Keratinocyte (primary cell): ENCODE results near the gene RYR1. TPM values are rescaled to one million over a fixed set of nuclear protein-coding genes. Genes with fewer than 3 reads are reported as not detected.

ENCODE experiments used
- DNase-seq: peaks from one replicate; pipeline ENCODE4 v3.0.0-alpha.2; 2011; ENCODE audit warnings: low read depth, missing footprints, low spot score
- FAIRE-seq: peaks from 2 replicates; lab custom pipeline; 2011; peaks lifted over from hg19 to GRCh38; lab: Jason Lieb, UNC
- H2AFZ ChIP-seq: 2 replicates; pipeline ENCODE4 v1.6.0; 2012; ENCODE audit warnings: low read length, control low read depth, inconsistent platforms; ENCODE audit not compliant: control insufficient read depth
- H3K27ac ChIP-seq: 2 replicates; pipeline ENCODE4 v1.5.1; 2011; ENCODE audit warnings: low read length; ENCODE audit not compliant: control insufficient read depth, insufficient read depth
- H3K27me3 ChIP-seq: 3 replicates; pipeline ENCODE4 v1.6.0; 2011; ENCODE audit warnings: low read length; ENCODE audit not compliant: control insufficient read depth, insufficient read depth; ENCODE audit errors: extremely low read depth
- H3K36me3 ChIP-seq, 2 experiments: 2 replicates in 1 of 2; 3 replicates in 1 of 2; pipeline ENCODE4 v1.5.1; 2011; ENCODE audit warnings: low read length in 2 of 2, mild to moderate bottlenecking in 1 of 2; ENCODE audit not compliant: control insufficient read depth in 2 of 2, insufficient read depth in 2 of 2; ENCODE audit errors: extremely low read depth in 1 of 2
- H3K4me1 ChIP-seq: 3 replicates; pipeline ENCODE4 v1.5.1; 2011; ENCODE audit warnings: low read length; ENCODE audit not compliant: control insufficient read depth, insufficient read depth; ENCODE audit errors: extremely low read depth
- H3K4me2 ChIP-seq: 3 replicates; pipeline ENCODE4 v1.6.0; 2011; ENCODE audit warnings: low read depth, low read length; ENCODE audit not compliant: control insufficient read depth, insufficient read depth; ENCODE audit errors: extremely low read depth
- H3K4me3 ChIP-seq, 3 experiments: fragments of 200-600 bp in 1 of 3; sonication (generic) in 1 of 3; 2 replicates in 2 of 3; 3 replicates in 1 of 3; pipeline ENCODE4 v1.5.1; 2011 to 2016; ENCODE audit warnings: low read length in 3 of 3, mild to moderate bottlenecking in 3 of 3, control low read depth in 2 of 3, inconsistent platforms in 1 of 3, low read depth in 1 of 3, mixed read lengths in 1 of 3, mixed run types in 1 of 3, moderate library complexity in 1 of 3; ENCODE audit not compliant: control insufficient read depth in 2 of 3, insufficient read depth in 2 of 3; ENCODE audit errors: extremely low read depth in 1 of 3
- H3K79me2 ChIP-seq: 2 replicates; pipeline ENCODE4 v1.6.0; 2012; ENCODE audit warnings: low read length; ENCODE audit not compliant: control insufficient read depth, insufficient read depth
- H3K9ac ChIP-seq: 3 replicates; pipeline ENCODE4 v1.6.0; 2011; ENCODE audit warnings: low read length; ENCODE audit not compliant: control insufficient read depth, insufficient read depth; ENCODE audit errors: extremely low read depth
- H3K9me1 ChIP-seq: 3 replicates; pipeline ENCODE4 v1.6.0; 2011; ENCODE audit warnings: low read length; ENCODE audit not compliant: control insufficient read depth, insufficient read depth; ENCODE audit errors: extremely low read depth
- H3K9me3 ChIP-seq: 2 replicates; pipeline ENCODE4 v1.5.1; 2012; ENCODE audit warnings: low read depth, low read length; ENCODE audit not compliant: control insufficient read depth
- H4K20me1 ChIP-seq: 3 replicates; pipeline ENCODE4 v1.6.0; 2011; ENCODE audit warnings: low read length; ENCODE audit not compliant: control insufficient read depth, insufficient read depth; ENCODE audit errors: extremely low read depth
- EZH2 ChIP-seq: IDR thresholded peaks from one replicate; pipeline ENCODE4 v1.6.1; 2012; ENCODE audit warnings: inconsistent platforms, mild to moderate bottlenecking, low read length, moderate library complexity
- dilution Hi-C: fragments of 300-500 bp; cut with MboI; formaldehyde crosslinking; loops from one replicate; pipeline ENCODE4 v1.7.0; 2020; ENCODE audit warnings: low sequenced_read_pairs; ENCODE audit not compliant: extremely low pct_ligation_motif_present
- polyA plus RNA-seq, 5 experiments: library from polyadenylated mRNA; depleted of rRNA in 3 of 5; stranded (reverse) in 3 of 5; stranded (forward) in 1 of 5; unstranded in 1 of 5; fragments of >200 nt; gene quantifications; 1 replicate in 1 of 5; 2 replicates in 3 of 5; 3 replicates in 1 of 5; pipeline versions ENCODE4 v1.2.1 to v1.2.3, GENCODE V29; 2011 to 2012; ENCODE audit warnings: missing spikeins in 2 of 5, low read depth in 1 of 5, low replicate concordance in 1 of 5
- TF ChIP-seq, protein P1 (sequence below), 3 experiments: IDR thresholded peaks in 1 of 3; conservative IDR thresholded peaks in 1 of 3; optimal IDR thresholded peaks in 1 of 3; 2 replicates in 2 of 3; 3 replicates in 1 of 3; pipeline versions ENCODE3 to v1.5.1; 2011; ENCODE audit warnings: low read length in 3 of 3, mild to moderate bottlenecking in 3 of 3, moderate library complexity in 2 of 3, control low read depth in 1 of 3, inconsistent platforms in 1 of 3; ENCODE audit not compliant: insufficient read depth in 2 of 3; ENCODE audit errors: extremely low read depth in 1 of 3

The RYR1 gene
- polyA plus RNA-seq, 1 donor (not counting 4 experiments of a cell fraction or from before 2014, with no cell fraction given), result 0.41 TPM

DNA sequence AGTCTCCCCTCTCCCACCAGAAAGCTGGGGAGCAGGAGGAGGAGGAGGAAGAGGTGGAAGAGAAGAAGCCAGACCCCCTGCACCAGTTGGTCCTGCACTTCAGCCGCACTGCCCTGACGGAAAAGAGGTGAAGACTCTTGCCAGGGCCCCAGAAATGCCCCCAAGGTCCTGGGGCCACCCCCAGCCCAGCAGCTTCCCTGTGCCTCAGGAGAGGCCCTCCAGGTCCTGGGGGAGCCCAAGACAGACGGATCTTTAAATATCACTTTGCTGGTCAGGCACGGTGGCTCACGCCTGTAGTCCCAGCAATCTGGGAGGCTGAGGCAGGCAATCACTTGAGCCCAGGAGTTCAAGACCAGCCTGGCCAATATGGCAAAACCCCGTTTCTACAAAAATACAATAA lies 95.4 kb downstream of the RYR1 start:
- dilution Hi-C loops, result no loop called here

DNA sequence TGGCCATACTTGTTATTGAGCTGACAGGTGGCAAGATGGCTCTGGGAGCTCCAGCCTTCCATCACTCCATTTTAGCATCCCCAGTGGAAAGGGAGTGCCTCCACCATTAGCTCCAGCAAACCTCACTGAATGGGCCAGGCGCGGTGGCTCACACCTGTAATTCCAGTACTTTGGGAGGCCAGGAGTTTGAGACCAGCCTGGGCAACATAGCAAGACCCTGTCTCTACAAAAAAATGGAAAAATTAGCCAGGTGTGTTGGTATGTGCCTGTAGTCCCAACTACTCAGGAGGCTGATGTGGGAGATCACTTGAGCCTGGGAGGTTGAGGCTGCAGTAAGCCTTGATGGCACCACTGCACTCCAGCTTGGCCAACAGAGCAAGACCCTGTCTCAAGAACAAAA lies 98.0 kb downstream of the RYR1 start:
- H3K27ac ChIP-seq, result no peak overlapping the region
- H3K9me1 ChIP-seq, result no peaks in the 10 kb centered on the region
- H3K27me3 ChIP-seq, result peaks cover 10% of the 10 kb centered on the region
- H3K4me3 ChIP-seq, result no peak overlapping the region
- TF ChIP-seq EZH2, result no peak
- TF ChIP-seq, protein P1, sequence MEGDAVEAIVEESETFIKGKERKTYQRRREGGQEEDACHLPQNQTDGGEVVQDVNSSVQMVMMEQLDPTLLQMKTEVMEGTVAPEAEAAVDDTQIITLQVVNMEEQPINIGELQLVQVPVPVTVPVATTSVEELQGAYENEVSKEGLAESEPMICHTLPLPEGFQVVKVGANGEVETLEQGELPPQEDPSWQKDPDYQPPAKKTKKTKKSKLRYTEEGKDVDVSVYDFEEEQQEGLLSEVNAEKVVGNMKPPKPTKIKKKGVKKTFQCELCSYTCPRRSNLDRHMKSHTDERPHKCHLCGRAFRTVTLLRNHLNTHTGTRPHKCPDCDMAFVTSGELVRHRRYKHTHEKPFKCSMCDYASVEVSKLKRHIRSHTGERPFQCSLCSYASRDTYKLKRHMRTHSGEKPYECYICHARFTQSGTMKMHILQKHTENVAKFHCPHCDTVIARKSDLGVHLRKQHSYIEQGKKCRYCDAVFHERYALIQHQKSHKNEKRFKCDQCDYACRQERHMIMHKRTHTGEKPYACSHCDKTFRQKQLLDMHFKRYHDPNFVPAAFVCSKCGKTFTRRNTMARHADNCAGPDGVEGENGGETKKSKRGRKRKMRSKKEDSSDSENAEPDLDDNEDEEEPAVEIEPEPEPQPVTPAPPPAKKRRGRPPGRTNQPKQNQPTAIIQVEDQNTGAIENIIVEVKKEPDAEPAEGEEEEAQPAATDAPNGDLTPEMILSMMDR (optimal IDR thresholded peaks at IDR 0.05 in 1 of 3, IDR thresholded peaks at IDR 0.05 in 1 of 3, conservative IDR thresholded peaks at IDR 0.05 in 1 of 3; ENCODE audit: extremely low read depth in 1 of 3, insufficient read depth in 2 of 3, low read length in 3 of 3), result no peak
- no peaks in the 10 kb centered on the region for H3K36me3 ChIP-seq
- no peaks in the 10 kb centered on the region for H3K4me1 ChIP-seq
- no peak for DNase-seq
- no peaks in the 10 kb centered on the region for H3K79me2 ChIP-seq
- no peaks in the 10 kb centered on the region for H4K20me1 ChIP-seq
- H3K9ac ChIP-seq, result no peak overlapping the region
- FAIRE-seq, result no peak
- H3K4me2 ChIP-seq, result no peak overlapping the region
- peaks cover 11% of the 10 kb centered on the region for H3K9me3 ChIP-seq
- no peak overlapping the region for H2AFZ ChIP-seq
- dilution Hi-C loops, result no loop called here

More for the DNA sequence above, 95.4 kb downstream of the RYR1 start:
- TF ChIP-seq, protein P1 (optimal IDR thresholded peaks at IDR 0.05 in 1 of 3, IDR thresholded peaks at IDR 0.05 in 1 of 3, conservative IDR thresholded peaks at IDR 0.05 in 1 of 3; ENCODE audit: extremely low read depth in 1 of 3, insufficient read depth in 2 of 3, low read length in 3 of 3), result no peak
- TF ChIP-seq EZH2, result no peak
- FAIRE-seq (no peak), DNase-seq (no peak)
- H2AFZ ChIP-seq, result no peak overlapping the region
- H3K27me3 ChIP-seq, result no peaks in the 10 kb centered on the region
- no peaks in the 10 kb centered on the region for H4K20me1 ChIP-seq
- H3K36me3 ChIP-seq, result no peaks in the 10 kb centered on the region
- no peaks in the 10 kb centered on the region for H3K79me2 ChIP-seq
- H3K4me2 ChIP-seq, result no peak overlapping the region
- no peak overlapping the region for H3K4me3 ChIP-seq
- H3K27ac ChIP-seq, result no peak overlapping the region
- no peaks in the 10 kb centered on the region for H3K4me1 ChIP-seq
- H3K9me1 ChIP-seq, result no peaks in the 10 kb centered on the region
- H3K9me3 ChIP-seq, result no peaks in the 10 kb centered on the region
- H3K9ac ChIP-seq, result no peak overlapping the region
